CD1c-positive myeloid dendritic cell (primary cell): ENCODE results near the gene IL6ST.
"Not testable (repeated sequence)": the region's sequence is repeated elsewhere in the genome, so short reads cannot be mapped to it uniquely, and the experiment has no call there.

Experiments
- DNase-seq: peaks from one replicate; pipeline ENCODE4 v3.0.0-alpha.2; 2016; ENCODE audit errors: extremely low spot score

IL6ST gene

GRCh38 chr5:56004874-56005273 is 10.1 kb upstream of the IL6ST start:
- no peak for DNase-seq

- DNase-seq: no peak
These were observed 8.9 kb upstream of the IL6ST start for GRCh38 chr5:56003679-56004078.

GRCh38 chr5:56003179-56003578 is 8.4 kb upstream of the IL6ST start:
- no peak for DNase-seq

- DNase-seq: no peak
These were observed 7.5 kb upstream of the IL6ST start for GRCh38 chr5:56002303-56002702.

- DNase-seq: not testable (repeated sequence)
These were observed 5.5 kb upstream of the IL6ST start for GRCh38 chr5:56000221-56000620.

GRCh38 chr5:55998966-55999365 is 4.2 kb upstream of the IL6ST start:
- DNase-seq: no peak

GRCh38 chr5:55997742-55998351 is 3.1 kb upstream of the IL6ST start:
- DNase-seq: peak; percentile 50

GRCh38 chr5:55994998-55995914 is 493 bp upstream of the IL6ST start:
- peak; percentile 99 for DNase-seq

- peak; percentile 59 for DNase-seq
These were observed 850 bp downstream of the IL6ST start for GRCh38 chr5:55993731-55994494.

- DNase-seq: peak; percentile 42
These were observed 1.8 kb downstream of the IL6ST start for GRCh38 chr5:55993013-55993412.

GRCh38 chr5:55991768-55992486 is 2.8 kb downstream of the IL6ST start:
- no peak for DNase-seq

- DNase-seq: not testable (repeated sequence)
These were observed 3.9 kb downstream of the IL6ST start for GRCh38 chr5:55990895-55991294.

GRCh38 chr5:55989860-55990259 is 4.9 kb downstream of the IL6ST start:
- no peak for DNase-seq

GRCh38 chr5:55988979-55989638 is 5.7 kb downstream of the IL6ST start:
- DNase-seq: no peak

- DNase-seq: not testable (repeated sequence)
These were observed 6.3 kb downstream of the IL6ST start for GRCh38 chr5:55988428-55988827.

GRCh38 chr5:55986931-55987330 is 7.8 kb downstream of the IL6ST start:
- no peak for DNase-seq

- no peak for DNase-seq
These were observed 9.6 kb downstream of the IL6ST start for GRCh38 chr5:55985181-55985580.

- no peak for DNase-seq
These were observed 10.8 kb downstream of the IL6ST start for GRCh38 chr5:55983986-55984385.

- DNase-seq: no peak
These were observed 11.8 kb downstream of the IL6ST start for GRCh38 chr5:55982957-55983381.

- DNase-seq: no peak
These were observed 21.5 kb downstream of the IL6ST start for GRCh38 chr5:55973296-55973695.

GRCh38 chr5:55969956-55970355 is 24.8 kb downstream of the IL6ST start:
- no peak for DNase-seq
